ENCODE measurements around the gene TCEAL2.
A peak's percentile ranks its signal among the peaks of the same experiment; 100 is the strongest.
"Not testable (repeated sequence)": the region's sequence is repeated elsewhere in the genome, so short reads cannot be mapped to it uniquely, and the experiment has no call there.

Gene TCEAL2

DNA sequence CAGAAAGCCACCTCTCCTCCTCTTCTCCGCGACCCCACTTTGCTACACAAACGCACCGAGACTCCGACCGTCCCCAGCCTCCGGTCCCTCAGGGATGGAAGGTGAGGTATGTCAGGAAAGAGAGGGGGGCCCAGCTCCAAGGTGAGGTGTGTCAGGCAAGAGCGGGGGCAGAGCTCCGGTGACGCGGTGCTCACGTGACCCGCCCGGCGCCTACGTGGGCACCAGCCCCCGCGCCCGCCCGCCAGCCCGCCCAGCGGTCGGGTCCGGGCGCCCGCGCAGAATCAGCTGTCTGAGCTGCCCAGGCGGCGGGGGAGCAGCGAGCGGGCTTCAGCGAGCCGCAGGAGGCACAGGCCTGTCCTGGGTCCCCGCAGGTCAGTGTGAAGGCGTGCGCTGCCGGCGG is at the start of gene TCEAL2:
TSS of gene TCEAL2 (plus strand) at position 244 of the 400 bp plus-strand sequence. CDS start 1,152 bp downstream, outside the sequence.
- peak; percentile 39 for DNase-seq

DNA sequence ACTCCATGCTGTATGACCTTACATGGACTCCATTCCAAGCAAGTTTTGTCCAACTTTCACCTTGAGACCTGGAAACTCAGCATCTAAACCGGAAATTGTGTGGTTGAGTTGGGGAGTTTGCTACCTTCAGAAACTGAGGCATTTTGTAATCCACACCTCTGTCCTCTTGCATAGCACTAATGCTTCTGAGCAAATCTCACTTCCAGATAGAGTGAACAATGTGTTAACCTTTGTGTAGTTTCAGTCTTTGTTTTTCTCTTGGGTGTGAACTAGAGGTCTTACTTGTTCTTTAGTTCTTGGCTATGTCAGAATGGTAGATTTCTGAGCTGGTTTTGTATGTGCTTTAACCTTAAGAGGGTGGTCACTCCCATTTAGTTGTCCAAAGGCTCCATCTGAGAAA is 48.1 kb upstream of the TCEAL2 start:
- DNase-seq: no peak

DNA sequence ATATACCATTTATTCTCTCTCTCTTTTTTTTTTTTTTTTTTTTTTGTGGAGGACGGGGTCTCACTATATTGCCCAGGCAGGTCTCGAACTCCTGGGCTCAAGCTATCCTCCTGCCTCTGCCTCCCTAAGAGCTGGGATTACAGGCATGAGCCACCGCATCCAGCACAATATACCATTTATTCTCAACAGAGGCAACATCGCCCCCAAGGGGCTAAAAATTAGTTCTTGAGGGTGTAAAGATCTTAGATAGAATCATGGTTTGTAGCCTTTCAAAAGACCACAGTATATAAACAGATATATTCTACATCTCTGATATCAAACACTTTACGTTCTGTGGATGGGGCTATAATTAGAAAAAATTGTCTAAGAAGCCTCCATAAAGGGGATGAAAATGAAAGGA is 39.8 kb upstream of the TCEAL2 start:
- DNase-seq: no peak

DNA sequence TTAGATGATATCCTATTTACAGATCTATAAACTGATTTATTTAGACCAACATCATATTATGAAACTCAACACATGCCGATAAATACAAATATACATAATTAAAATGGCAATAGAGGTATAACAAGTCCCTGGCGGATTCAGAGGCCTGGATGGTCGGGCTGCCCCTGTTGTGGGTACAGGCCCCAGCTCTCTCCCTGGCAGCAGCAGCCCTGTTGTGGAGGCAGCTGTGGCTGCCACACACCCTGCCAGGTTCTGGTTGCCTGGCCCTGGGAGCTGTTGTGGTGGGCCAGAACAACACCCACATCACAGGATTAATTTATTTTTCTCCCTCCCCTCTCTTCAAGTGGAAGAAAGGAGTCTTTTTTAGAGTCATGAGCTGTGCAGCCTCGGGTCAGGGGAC is 12.1 kb upstream of the TCEAL2 start:
- no peak for DNase-seq

DNA sequence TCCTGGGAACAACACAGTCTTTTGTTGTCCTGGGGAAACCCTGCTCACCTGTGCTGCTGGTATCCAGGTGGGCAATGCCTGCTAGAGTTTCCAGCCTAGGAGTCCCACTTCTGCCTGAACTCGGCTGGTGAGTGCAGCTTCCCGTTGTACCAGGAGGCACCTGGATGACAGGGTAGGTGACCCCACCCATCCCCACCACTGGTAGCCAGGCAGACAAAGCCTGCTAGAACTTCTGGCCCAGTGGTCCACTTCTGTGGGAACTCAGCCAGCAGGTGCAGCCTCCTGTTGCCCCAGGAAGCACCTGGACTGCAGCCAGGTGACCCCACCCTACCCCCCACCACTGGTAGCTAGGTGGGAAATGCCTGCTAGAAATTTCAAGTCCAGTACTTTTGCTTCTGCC is 9.7 kb upstream of the TCEAL2 start:
- no peak for DNase-seq

DNA sequence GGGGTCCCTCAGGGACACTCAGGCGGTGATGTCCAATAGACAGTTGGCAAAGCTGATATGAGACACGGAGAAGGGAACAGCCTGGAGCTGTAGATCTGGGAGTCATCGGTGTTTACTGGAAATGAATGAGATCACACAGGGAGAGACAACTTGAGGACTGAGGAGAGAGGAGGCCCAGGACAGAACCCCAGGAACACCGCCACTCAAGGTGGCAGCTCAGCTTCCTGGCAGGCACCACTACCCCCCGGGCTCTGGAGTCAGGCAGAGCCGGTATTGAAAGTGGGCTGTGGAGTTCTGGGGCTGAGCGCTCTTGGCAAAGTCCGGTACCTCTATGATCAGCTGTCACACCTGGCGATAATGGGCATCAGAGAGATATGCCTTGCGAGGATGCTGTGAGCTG is 465 bp upstream of the TCEAL2 start:
- DNase-seq: not testable (repeated sequence)

DNA sequence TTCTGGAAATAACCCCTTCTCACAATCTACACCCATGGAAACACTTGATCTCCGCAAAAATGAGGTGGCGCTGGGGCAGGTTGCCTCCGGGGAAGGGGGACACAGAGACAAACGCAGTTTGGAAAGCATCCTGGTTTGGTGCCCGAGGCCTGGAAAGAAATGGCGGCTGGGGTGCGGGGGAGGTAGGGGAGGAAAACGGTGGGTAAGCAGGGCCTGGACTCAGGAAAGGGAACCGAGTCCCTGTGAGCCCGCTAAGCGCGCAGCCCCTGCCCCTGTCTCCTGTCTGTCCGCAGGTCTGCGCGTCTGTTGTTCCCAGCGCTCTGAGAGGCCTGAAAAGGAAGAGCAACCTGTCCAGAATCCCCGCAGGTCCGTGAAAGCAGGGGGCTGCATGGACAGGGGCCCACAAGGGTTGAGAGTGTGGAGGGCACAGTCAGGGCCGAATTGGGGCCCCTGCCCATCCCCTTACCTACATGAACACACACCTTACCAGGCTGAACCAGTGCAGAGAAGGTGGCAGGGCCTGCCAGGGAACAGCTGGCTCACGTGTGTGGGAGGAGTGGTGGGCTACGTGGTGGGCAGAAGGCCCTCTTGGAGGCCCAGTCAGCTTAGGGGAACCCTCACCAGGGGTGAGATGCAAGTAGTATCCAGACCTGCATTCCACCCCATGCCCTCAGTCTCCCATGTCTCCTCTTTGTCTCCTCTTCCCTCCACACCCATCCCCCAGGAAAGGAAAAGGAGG is 770 bp downstream of the TCEAL2 start:
- DNase-seq: not testable (repeated sequence)

DNA sequence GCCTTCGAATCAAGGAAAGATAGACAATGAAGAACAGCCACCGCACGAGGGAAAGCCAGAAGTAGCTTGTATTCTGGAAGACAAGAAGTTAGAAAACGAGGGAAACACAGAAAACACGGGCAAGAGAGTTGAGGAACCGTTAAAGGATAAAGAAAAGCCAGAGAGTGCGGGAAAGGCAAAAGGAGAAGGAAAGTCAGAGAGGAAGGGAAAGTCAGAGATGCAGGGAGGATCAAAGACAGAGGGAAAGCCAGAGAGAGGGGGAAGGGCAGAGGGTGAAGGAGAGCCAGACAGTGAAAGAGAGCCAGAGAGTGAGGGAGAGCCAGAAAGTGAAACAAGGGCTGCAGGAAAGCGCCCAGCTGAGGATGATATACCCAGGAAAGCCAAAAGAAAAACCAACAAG is 1.4 kb downstream of the TCEAL2 start:
- DNase-seq: no peak

DNA sequence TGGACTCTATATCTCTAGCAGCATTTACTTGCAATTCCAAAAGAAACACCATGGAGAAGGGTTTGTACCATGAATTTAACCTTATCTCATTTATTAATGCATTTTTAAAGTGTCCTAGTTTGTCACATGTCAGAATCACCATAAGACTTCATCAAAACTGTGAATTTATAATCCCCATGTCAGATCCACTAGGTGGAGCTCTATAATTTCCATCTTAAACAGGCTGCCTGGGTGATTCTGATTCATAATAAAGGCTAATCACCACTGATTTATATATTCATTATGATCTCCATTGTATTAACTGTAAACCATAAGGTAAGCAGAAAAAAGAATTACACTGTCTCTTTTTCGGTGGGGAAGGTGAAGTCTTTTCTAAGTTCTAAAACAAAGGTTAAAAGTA is 4.0 kb downstream of the TCEAL2 start:
- peak; percentile 1 for DNase-seq

DNA sequence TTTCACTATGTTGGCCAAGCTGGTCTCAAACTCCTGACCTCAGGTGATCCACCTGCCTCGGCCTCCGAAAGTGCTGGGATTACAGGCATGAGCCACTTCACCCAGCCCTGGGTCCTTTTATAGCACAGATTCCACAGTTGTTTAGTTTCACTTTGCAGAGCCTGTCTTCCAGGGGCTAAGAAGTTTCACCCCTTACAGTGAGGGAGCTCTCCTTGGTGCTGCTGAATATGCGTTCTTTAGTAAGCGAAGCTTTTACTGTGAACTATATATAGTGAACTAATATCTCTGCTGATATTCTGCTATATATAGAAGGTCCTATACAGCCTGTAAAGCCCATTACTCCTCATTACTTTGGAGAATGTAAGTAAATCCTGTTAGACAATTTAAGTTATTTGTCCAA is 12.6 kb downstream of the TCEAL2 start:
- no peak for DNase-seq

DNA sequence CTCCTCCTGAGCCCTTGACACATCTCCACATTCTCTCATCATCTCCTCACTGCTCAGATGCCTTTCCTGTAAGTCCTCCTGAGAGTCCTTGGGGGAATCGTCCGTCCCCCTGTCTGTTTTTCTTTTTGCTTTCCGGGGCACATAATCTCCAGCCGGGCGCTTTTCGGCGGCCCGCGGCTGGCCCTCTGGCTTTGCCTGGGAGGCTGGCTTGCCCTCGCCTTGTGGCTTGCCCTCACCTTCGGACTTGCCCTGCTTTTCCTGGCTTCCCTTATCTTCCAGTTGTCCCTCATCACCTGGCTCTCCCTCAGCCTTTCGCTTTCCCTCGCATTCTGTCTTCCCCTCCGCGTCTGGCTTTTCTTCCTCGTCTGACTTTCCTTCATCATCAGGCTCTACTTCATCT is 15.4 kb downstream of the TCEAL2 start:
- not testable (repeated sequence) for DNase-seq

DNA sequence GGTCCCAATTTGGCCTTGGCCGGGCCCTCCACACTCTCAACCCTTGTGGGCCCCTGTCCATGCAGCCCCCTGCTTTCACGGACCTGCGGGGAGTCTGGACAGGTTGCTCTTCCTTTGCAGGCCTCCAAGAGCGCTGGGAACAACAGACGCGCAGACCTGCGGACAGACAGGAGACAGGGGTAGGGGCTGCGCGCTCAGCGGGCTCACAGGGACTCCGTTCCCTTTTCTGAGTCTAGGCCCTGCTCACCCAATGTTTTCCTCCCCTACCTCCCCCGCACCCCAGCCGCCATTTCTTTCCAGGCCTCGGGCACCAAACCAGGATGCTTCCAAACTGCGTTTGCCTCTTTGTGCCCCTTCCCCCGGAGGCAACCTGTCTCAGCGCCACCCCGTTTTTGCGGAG is 16.2 kb downstream of the TCEAL2 start:
- not testable (repeated sequence) for DNase-seq

DNA sequence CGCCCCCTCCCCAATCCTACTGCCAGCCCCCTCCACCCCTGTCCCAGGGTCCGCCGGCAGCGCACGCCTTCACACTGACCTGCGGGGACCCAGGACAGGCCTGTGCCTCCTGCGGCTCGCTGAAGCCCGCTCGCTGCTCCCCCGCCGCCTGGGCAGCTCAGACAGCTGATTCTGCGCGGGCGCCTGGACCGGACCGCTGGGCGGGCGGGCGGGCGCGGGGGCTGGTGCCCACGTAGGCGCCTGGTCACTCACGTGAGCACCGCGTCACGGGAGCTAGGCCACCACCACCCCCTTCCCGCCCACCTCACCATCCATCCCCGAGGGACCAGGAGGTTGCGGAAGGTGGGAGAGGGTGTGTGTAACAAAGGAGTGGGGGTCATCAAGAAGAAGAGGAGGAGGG is 16.8 kb downstream of the TCEAL2 start, which contains the start of gene TCEAL6:
TSS of gene TCEAL6 (minus strand) at position 208 of the 400 bp plus-strand sequence.
- DNase-seq: not testable (repeated sequence)

DNA sequence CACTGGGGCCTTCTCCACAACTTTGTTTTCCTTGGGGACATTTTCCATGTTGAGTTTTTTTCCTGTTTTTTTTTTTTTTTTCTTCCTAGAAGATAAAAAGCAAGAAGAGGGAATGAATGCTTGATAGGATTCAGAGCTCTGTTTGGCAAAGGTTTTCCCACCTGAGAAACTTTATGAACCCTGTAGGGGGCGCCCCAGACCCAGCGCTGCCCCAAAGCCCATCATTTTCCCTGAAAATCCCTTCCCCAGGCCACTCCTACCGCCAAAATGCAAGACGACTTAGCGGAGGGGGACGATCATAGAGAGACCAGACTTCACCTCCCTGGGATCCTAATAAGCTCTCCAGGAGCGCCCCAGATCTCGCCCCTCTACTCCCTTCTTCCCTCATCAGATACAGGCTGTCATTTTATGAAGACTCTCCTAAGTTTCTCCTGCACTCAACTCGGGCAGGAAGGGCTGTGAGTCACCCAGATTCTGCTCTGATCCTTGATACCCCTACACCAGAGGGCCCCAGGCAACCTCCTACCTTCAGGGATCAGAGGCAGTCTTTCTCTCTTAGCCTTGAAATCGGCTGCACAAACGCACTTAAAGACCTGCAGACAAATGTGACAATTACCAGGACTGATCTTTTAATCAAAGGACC is 28.9 kb downstream of the TCEAL2 start:
- DNase-seq: peak; percentile 36

DNA sequence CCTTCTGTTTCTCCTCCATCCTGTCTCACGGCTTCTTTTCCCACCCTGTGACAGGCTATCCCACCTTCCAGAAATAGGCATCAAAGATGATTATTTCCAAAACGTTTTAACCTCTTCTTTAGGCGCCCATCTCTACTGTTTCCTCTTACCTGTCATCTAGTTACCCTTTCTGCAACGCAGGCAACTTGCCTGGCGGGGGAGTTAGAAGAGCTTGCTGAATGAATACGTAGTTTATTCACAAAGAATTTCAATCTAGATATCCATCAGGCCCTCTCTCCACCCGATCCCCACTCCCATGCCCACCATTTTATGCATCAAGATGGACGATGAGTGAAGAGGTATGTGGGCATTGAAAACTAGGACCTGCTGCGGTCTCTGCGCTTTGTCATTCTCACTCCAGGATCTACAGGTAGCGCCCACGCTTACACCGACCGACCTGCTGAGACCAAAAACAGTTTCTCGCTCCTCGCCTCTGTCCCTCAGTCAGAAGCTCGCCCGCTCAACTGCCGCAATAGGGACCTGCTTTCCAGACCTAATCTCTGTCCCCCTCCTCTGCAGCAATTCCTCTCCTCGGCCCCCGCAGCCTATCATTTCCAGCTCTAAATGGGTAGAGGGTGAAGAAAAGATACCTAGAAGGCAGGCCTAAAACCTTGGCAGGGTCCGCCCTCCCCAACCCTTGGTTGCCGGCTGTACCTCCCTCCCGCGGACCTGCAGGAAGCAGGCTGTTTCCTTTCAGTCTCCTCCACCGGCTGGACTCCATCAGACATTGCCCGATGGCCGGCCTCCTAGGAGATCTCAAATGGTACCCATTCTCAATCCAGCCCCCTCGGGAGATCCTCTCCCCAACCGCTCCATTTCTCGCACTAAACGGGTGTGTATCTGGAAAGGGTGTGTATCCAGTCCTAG is 29.7 kb downstream of the TCEAL2 start:
- DNase-seq: no peak

DNA sequence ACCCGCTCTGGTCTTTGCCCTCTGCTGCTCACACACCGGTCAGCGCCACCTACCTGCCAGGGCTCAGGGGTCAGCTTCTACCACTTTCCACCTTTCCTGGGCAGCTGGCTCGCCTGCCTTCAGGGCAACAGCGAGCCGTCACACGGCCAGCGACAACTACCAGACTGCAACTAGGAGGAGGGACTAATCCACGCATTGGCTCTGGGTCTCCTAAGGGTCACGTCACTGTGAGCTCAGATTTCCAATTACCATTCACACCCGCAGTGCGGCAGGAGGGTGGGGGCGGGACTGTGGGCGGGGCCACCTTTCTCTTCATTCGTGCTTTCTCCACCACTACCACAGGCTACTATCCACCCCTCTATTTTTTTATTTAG is 30.3 kb downstream of the TCEAL2 start, which contains the start of gene BEX5:
TSS of gene BEX5 (minus strand) at position 172 of the 374 bp plus-strand sequence. CDS start 1,712 bp downstream, outside the sequence.
- DNase-seq: peak; percentile 82

Measured in NCI-H1436 (cell line).